Skin epidermis (tissue), 12 donors: ENCODE measurements around the gene CST5.
"Not testable (repeated sequence)": the region's sequence is repeated elsewhere in the genome, so short reads cannot be mapped to it uniquely, and the experiment has no call there.

Experiments used
- H3K27ac ChIP-seq, 21 experiments: fragments of 200-600 bp; sonication (generic) in 11 of 21; one replicate each; pipeline ENCODE4 v1.5.0; 2020; ENCODE audit warnings: mild to moderate bottlenecking in 3 of 21, inconsistent platforms in 2 of 21, moderate library complexity in 2 of 21
- H3K4me3 ChIP-seq, 7 experiments: fragments of 200-600 bp; sonication (generic) in 2 of 7; one replicate each; pipeline ENCODE4 v1.5.0; 2020; ENCODE audit warnings: inconsistent platforms in 2 of 7, mild to moderate bottlenecking in 2 of 7, moderate library complexity in 1 of 7

Gene CST5

DNA sequence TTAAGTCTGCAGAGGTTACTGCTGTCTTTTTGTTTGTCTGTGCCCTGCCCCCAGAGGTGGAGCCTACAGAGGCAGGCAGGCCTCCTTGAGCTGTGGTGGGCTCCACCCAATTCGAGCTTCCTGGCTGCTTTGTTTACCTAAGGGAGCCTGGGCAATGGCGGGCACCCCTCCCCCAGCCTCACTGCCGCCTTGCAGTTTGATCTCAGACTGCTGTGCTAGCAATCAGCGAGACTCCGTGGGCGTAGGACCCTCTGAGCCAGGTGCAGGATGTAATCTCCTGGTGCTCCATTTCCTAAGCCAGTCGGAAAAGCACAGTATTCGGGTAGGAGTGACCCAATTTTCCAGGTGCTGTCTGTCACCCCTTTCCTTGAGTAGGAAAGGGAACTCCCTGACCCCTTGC lies 22.8 kb upstream of the CST5 start:
- not testable (repeated sequence) for H3K4me3 ChIP-seq

DNA sequence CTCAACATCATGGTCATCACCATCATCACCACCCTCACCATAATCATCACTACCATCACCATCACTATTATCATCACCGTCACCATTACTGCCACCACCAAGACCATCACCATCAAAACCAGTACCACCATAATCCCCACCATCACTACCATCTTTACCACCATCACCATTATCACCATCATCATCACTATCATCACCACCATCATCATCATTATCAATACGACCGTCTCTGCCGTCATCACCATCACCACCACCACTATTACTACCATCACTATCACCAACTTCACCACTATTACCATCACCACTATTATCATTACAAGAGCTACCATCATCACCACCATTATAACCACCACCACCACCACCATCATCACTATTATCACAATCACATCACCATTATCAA lies 11.3 kb upstream of the CST5 start:
- H3K27ac ChIP-seq, H3K4me3 ChIP-seq: not testable (repeated sequence)

More for the DNA sequence above, 22.8 kb upstream of the CST5 start:
- not testable (repeated sequence) for H3K27ac ChIP-seq

DNA sequence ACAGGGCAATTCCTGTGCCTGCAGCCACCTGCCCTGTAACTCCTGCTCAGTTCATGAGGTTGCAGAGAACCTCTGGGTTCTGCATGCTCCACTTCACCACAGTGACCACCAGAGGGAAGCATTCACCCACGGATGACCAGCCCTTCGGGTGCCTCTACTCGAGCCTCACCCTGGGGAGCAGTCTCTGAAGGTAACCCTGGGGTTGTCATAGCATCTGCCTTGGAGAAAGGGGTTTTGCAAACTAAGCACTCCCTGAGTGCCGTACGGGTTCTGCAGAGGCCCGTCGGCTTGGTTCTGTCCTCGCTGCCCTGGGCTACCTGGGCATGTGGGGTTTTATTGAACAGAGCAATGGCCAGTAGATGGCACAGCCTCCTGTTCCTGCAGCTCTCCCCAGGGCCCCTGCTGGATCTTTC lies 10.2 kb upstream of the CST5 start:
- H3K4me3 ChIP-seq = no peak overlapping the region
- no peak overlapping the region for H3K27ac ChIP-seq

- no peak overlapping the region for H3K4me3 ChIP-seq
- H3K27ac ChIP-seq = no peak overlapping the region
These were observed 8.3 kb upstream of the CST5 start for GRCh38 chr20:23887856-23888255.

- no peak overlapping the region for H3K4me3 ChIP-seq
- H3K27ac ChIP-seq = no peak overlapping the region
These were observed 5.2 kb upstream of the CST5 start for GRCh38 chr20:23884771-23885162.

DNA sequence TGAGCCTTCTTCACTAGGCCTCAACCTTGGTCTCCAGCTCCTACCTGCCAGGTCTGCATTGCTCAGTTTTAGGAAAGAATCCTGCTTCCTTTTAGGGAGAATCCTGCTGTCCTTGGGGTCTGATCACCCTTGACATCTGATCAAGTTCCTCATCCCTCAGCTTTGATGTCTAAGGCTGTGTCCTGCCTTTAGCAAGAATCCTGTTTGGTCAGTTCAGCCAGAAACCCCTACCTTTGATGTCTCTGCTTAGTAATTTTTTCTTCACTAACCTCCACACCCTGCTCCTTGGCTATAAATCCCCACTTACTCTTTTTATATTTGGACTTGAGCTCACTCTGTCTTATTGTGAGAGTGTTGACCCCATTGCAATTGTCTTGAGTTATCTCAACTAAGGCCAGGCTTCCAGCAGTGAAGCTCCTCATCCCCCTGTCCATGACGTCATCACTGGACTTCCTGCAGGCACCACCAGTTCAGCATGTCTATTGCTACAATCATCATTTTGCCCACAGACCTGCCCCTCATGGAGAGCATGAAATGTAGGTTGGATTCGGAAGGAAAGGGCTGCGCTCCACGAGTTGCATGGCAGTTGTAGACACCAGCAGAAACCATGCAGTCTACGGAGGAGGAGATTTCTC lies 4.7 kb upstream of the CST5 start:
- Histone ChIP-seq H3K4me3 (no peak overlapping the region), H3K27ac (no peak overlapping the region)

DNA sequence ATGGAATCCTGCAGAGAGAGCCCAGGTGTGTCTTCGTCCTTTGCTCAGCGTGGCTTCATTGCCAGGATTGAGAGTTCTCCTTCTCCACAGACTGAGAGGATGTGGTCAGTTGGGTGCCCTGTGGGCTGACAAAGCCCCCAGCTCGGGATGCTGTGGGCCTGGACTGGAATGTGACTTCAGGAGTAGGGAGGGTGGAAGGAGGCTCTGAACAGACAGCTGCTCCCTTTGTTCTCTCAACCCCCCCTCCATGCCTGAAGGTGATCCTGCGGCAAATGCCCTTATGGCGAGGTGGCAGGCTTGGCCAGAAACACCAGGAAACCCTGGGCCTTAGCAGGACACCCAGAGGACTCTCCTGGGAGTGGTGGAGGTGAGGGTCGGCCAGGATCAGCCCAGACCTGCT lies 1.8 kb upstream of the CST5 start:
- Histone ChIP-seq H3K4me3 (no peak overlapping the region), H3K27ac (no peak overlapping the region)

DNA sequence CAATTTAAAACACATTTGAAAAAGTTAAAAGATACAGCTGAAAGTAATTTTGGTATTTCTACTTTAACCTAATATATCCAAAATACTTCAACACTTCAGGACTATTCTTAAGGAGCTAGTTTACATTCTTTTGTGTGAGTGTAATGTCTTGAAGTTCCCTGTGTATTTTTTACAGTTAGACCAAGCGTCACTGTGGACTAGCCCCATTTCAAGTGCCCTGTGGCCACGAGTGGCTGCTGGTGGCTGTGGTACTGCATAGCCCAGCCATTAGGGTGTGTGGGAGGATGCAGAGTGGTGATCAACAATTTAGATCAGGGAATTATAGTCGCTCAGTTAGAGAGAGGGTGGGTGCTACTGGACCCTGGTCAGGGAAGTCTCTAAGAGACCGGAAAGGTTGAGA lies 869 bp upstream of the CST5 start:
- H3K27ac ChIP-seq = no peak overlapping the region
- no peak overlapping the region for H3K4me3 ChIP-seq

DNA sequence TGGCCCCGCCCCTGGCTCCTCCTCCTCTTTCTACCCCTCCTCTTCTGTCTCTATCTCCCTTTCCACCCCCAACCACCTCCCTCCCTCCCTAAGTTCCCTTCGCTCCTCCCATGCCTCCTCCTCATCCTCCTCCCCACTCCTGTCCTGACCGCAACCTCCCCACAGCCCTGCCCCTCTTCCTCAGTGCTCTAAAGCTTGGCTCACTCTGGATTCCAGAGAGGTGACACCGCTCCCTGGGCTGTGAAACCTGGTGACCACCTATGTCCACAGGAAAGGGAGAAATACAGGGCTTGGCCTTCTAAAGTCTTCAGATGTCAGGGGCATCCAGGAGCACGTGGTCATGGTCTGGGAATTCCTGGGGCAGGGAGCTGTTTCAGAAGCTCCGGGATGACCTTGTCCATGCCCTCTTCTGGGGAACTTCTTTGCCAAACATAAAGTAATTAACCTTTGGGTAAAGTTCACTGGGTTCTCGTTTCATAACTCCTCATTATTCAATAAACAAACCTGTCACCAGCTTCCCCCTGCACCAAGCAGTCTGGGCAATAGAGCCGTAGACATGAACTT lies 345 bp upstream of the CST5 start:
- Histone ChIP-seq H3K27ac (no peak overlapping the region), H3K4me3 (no peak overlapping the region)

- Histone ChIP-seq H3K4me3 (no peak overlapping the region), H3K27ac (no peak overlapping the region)
These were observed 761 bp downstream of the CST5 start for GRCh38 chr20:23878787-23879186.

DNA sequence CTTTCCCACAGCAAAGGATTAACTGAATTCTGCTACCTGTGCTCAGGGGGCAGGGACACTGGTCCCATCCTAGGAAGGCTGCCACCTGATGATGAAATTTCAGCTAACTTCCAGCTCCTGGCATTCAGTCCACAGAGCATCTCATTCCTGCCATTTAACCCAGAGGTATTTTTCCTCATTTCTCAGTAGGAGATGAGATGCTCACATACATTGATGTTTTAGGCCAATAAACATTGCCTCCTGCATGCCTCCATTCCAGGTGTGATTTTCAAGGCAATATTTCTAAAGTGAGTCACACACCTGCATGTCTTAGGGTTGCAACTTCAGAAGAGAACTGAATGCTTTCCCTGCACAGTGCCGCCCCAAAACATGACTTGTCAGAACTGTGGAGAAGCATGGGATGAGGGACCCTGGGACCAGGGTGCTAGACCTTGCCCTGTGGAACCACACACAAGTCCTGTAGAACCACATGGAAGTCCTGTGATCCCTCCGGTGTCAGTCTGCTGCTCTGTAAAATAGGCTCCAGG lies 1.5 kb downstream of the CST5 start:
- not testable (repeated sequence) for H3K27ac ChIP-seq, H3K4me3 ChIP-seq

DNA sequence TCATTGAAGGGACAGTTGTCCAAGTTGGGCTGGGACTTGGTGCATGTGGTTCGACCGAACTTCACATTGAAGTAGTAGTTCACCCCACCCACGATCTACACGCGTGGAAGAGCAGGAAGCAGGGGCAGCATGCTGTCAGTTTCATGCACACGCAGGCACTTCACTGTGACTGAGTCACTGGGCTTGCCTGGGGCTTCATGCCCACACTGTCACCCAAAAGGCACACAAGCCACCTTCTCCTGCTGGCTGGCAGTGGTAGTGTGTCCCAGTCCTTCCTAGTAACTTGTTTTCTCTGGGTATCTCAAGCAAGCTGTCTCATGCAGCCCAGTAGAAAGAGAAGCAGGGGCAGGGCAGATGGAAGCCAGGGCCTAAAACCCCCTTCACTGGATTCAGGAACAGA lies 2.0 kb downstream of the CST5 start:
- H3K4me3 ChIP-seq = no peak overlapping the region
- H3K27ac ChIP-seq = no peak overlapping the region

GRCh38 chr20:23875606-23876237 lies 3.8 kb downstream of the CST5 start:
- Histone ChIP-seq H3K27ac (no peak overlapping the region), H3K4me3 (no peak overlapping the region)

- Histone ChIP-seq H3K4me3 (no peak overlapping the region), H3K27ac (no peak overlapping the region)
These were observed 4.8 kb downstream of the CST5 start for GRCh38 chr20:23874747-23875146.

- no peak overlapping the region for H3K27ac ChIP-seq
These were observed 6.1 kb downstream of the CST5 start for GRCh38 chr20:23873370-23874015.

GRCh38 chr20:23872065-23872464 lies 7.5 kb downstream of the CST5 start:
- H3K27ac ChIP-seq = no peak overlapping the region
- H3K4me3 ChIP-seq = no peak overlapping the region

More at GRCh38 chr20:23873370-23874015, 6.1 kb downstream of the CST5 start:
- no peak overlapping the region for H3K4me3 ChIP-seq

- H3K27ac ChIP-seq = no peak overlapping the region
These were observed 9.1 kb downstream of the CST5 start for GRCh38 chr20:23870461-23870860.

GRCh38 chr20:23869520-23869919 lies 10.0 kb downstream of the CST5 start:
- Histone ChIP-seq H3K27ac (no peak overlapping the region), H3K4me3 (no peak overlapping the region)

More at GRCh38 chr20:23870461-23870860, 9.1 kb downstream of the CST5 start:
- no peak overlapping the region for H3K4me3 ChIP-seq

DNA sequence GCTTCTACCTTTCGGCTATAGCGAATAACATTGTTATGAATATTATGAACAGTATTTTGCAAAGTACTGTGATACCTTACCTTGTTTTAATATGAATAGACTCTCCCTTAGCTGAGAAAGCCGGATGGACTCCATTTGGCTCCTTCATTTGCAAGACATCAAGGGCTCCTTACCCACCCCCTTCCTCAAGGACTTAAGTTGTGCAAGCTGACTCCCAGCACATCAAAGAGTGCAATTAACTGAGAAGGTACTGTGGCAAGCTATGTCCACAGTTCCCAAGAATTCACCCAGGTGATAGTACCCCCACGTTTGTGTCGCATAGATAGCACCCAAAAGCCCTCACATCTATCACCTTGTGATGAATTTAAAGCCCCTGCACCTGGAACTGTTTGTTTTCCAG lies 11.2 kb downstream of the CST5 start:
- no peak overlapping the region for H3K4me3 ChIP-seq
- no peak overlapping the region for H3K27ac ChIP-seq

DNA sequence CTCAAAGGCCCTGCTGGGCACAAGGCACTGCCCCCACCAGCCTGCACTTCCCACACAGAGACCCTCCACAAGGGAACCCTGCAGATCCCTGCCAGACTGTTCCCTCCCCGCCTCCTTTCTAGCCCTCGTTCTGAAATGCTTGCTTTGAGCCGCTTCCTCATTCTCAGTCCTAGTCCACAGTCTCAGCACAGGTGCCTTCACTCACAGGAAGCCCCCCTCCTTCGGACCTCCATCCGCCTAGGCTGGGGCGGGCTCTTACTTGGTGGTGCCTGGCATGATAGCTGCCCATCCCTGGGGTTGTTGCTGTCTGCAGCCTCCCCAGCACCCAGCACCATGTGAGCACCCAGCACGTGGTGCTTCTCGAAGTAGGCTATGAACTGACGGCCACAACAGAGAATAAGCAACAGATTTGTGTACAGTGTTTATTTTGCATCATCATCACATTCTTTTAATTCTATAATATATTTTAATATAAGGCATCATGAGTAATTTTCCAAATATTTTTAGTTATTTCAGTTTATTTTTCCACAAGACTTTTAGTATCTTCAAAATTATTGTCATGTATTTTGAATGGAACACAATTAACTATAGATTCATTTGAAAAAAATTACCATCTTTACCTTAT lies 12.3 kb downstream of the CST5 start:
- Histone ChIP-seq H3K4me3 (no peak overlapping the region), H3K27ac (no peak overlapping the region)
